ENCODE results near the gene MPP2. TPM values are rescaled to one million over a fixed set of nuclear protein-coding genes. Genes with fewer than 3 reads are reported as not detected.

MPP2 gene
- total and polyA plus RNA-seq, 9 of the 15 experiments (the other 6 are each of a cell fraction or from before 2014, with no cell fraction given) = 0.04 to 1.0 (median 0.24) TPM

GRCh38 chr17:43945074-43945829, 37.9 kb upstream of the MPP2 start (continued):
- no peak for TF ChIP-seq AFF4 (CRISPR knock-in tag; IDR thresholded peaks at IDR 0.05)
- no peak for TF ChIP-seq ZNF408 (CRISPR knock-in tag; IDR thresholded peaks at IDR 0.05; ENCODE audit: low read depth)
- TF ChIP-seq ZNF124 (CRISPR knock-in tag; IDR thresholded peaks at IDR 0.05) = no peak
- no peak for TF ChIP-seq PRDM10 (IDR thresholded peaks at IDR 0.05; ENCODE audit: partially characterized antibody)
- peak; percentile 59; the same call in 1 of the 2 replicates for TF ChIP-seq ZNF449 (CRISPR knock-in tag; IDR thresholded peaks at IDR 0.05)
- TF ChIP-seq CC2D1A (IDR thresholded peaks at IDR 0.05) = no peak
- TF ChIP-seq ZMIZ1 (IDR thresholded peaks at IDR 0.05; ENCODE audit: low read depth in 2 of 2, low read length in 2 of 2) = no peak
- TF ChIP-seq BACH1 (tag; IDR thresholded peaks at IDR 0.05) = 0 out of 2 replicates have a peak, but pooled peaks have one; percentile 53
- no peak for TF ChIP-seq WHSC1 (IDR thresholded peaks at IDR 0.05; ENCODE audit: low read length)
- no peak for TF ChIP-seq ZNF707 (CRISPR knock-in tag; conservative IDR thresholded peaks at IDR 0.05)
- TF ChIP-seq TCF15 (CRISPR knock-in tag; IDR thresholded peaks at IDR 0.05) = no peak; the same call in 1 of the 2 replicates
- TF ChIP-seq KDM5B (IDR thresholded peaks at IDR 0.05; ENCODE audit: insufficient replicate concordance, low read depth, low read length) = no peak
- TF ChIP-seq HDAC2 (IDR thresholded peaks at IDR 0.05) = no peak

All from K562 (cell line).